Mononuclear cell (primary cell): ENCODE results near the gene ATXN7L1. TPM values are rescaled to one million over a fixed set of nuclear protein-coding genes. Genes with fewer than 3 reads are reported as not detected.

Experiments used
- H3K27me3 ChIP-seq: 2 replicates; pipeline ENCODE4 v1.6.0; 2011; ENCODE audit warnings: low read length, control low read depth; ENCODE audit not compliant: insufficient read depth
- H3K4me1 ChIP-seq: 2 replicates; pipeline ENCODE4 v1.5.1; 2011; ENCODE audit warnings: mild to moderate bottlenecking, low read length, control low read depth; ENCODE audit not compliant: insufficient read depth
- H3K4me3 ChIP-seq: 2 replicates; pipeline ENCODE4 v1.5.1; 2011; ENCODE audit warnings: mild to moderate bottlenecking, low read length, moderate library complexity
- H3K9me3 ChIP-seq: 2 replicates; pipeline ENCODE4 v1.5.1; 2011; ENCODE audit warnings: low read depth, mild to moderate bottlenecking, control low read depth, low read length
- total RNA-seq: library from RNA; depleted of rRNA; stranded (reverse); fragments of >200 nt; gene quantifications from one replicate; pipeline ENCODE4 v1.2.3, GENCODE V29; 2012

Gene ATXN7L1
- total RNA-seq, 1 donor, result 7.1 TPM

DNA sequence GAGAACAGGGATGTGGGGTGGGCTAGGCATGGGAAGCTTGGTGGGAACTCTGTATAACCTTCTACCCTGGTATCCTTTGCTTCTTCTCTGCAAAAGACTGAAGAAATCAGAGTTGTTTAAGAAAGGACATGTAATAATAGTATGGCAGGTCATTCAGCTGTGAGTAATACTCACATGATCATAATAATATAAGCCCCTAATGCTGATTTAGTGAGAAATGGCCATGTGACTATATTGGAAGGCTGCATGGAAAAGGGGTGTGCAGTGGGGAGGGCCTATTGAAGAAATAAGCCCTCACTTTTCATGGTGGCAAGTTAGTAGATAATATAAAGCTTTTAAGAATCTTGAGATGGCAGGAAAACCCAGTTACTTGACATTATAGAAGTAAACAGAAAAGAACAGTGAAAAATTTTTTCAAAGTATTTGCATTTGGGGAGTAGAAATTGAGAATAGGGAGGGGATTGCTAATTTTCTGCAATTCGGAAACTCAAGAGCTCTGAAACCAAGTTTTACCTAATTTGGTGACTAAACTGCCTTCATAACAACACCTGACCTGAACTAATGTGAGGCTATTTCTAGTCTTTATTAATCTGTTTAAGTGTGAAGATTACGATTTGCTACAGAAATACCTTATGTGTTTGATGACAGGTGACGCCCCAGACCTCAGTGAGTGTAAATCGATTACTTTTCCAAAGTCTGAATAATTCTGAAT, 44.4 kb downstream of the ATXN7L1 start:
- no peaks in the 10 kb centered on the region for H3K27me3 ChIP-seq
- no peaks in the 10 kb centered on the region for H3K9me3 ChIP-seq
- no peak overlapping the region for H3K4me3 ChIP-seq
- H3K4me1 ChIP-seq, result peaks cover 9% of the 10 kb centered on the region

DNA sequence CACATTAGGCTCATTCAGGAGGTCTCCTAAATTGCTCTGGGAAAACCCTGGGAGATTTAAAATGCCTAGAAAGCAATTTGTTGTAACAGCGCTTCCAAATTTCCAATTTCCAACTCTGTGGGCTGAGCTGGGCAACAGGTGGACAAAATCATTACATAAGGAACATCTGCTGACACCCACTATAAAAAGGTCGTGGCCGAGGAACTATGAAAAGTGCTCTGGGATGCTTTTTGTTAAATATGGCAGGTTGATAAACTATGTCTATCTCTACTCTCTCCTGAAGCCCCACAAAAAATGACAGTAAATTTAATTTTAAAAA, 45.1 kb downstream of the ATXN7L1 start:
- Histone ChIP-seq H3K4me3 (no peak overlapping the region), H3K9me3 (no peaks in the 10 kb centered on the region), H3K4me1 (peaks cover 9% of the 10 kb centered on the region), H3K27me3 (no peaks in the 10 kb centered on the region)

DNA sequence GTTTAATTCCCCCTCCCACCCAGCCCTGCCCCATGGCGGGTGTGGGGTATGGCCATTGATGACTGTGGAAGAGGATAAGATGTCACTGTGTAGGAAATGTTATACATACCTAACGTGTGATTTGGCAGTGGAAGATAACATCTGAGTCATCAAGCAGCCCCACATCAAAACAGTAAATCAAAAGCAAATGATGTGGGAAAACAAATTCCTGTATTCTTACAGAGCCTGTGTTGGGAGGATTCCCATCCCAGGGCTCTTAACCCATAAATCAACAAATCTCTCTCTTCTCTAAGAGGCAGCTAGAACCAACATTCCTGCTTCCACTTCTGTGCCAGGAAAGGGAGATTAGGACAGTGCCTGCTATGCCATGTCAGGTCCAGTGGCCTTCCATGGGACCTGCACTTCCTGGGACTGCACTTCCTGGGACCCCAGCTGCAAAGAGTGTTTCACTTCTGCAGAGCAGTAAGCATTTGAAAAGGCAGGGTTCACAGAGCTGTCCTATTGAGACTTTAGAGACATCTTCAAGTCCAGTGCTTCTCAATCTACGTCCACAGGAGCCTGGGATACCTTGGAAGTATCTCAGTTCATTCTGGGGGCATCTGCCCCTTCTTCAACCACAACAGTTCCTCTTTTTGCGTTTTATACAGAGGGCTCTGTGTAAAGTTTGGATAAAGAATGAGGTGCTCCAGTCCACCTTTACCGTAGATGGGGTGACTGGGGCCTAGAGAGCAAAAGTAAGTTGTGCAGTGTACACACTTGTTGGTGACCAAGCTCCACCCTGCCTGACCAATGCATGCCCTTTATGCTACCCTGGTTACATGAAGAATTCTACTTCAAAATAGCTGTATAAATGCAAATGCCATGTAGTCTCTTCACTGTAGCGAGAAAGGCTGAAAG, 45.7 kb downstream of the ATXN7L1 start:
- Histone ChIP-seq H3K9me3 (no peaks in the 10 kb centered on the region), H3K4me1 (peaks cover 9% of the 10 kb centered on the region), H3K27me3 (no peaks in the 10 kb centered on the region), H3K4me3 (no peak overlapping the region)

DNA sequence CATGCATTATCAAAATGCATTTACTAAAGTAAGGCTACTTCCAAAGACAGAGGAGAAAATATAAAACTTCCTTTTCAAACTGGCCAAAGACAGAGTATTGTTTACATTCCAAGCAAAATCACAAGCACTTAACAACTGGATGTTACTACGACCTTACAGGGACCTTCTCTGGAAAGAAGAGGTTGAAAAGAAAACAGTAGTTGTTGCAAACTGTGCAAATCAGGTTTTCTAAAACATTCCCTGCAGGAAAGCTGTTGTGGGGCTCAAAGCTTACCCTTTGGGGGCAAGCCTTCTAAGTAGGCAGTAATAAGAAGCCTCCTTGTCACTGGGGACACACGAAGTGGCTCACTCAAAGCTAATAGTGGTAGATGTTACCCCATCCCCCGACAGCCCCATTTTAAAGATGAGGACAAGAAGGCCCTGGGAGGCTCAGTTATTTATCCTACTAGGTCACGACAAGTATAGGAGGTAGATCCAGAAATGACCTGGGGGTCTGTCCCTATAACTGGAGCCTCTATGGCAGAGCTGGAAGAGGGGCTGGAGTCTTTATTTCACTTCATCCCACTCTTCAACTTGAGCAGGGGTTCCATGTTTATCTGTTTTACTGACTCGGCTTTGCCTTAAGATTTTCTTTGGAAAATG, 46.6 kb downstream of the ATXN7L1 start:
- H3K9me3 ChIP-seq, result no peaks in the 10 kb centered on the region
- peaks cover 9% of the 10 kb centered on the region for H3K4me1 ChIP-seq
- no peaks in the 10 kb centered on the region for H3K27me3 ChIP-seq
- no peak overlapping the region for H3K4me3 ChIP-seq

DNA sequence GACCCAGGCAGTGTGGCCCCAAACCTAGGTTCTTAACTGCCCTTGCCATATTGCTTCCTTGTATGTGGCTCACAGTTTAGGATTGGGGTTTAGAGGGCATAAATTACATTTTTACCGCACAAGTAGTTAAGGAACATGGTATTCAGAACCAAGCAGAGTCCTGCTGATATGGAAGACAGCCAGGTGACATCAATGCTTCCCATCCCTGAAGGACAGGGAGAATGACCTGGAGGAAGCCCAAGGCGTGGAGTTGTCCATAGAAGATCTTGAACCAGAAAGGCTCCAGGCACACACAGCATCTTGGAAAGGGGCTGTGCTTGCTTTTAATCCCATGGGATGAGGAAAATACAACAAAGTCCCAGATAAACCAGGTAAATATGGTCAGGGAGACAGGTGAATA, 48.3 kb downstream of the ATXN7L1 start:
- H3K27me3 ChIP-seq, result no peaks in the 10 kb centered on the region

DNA sequence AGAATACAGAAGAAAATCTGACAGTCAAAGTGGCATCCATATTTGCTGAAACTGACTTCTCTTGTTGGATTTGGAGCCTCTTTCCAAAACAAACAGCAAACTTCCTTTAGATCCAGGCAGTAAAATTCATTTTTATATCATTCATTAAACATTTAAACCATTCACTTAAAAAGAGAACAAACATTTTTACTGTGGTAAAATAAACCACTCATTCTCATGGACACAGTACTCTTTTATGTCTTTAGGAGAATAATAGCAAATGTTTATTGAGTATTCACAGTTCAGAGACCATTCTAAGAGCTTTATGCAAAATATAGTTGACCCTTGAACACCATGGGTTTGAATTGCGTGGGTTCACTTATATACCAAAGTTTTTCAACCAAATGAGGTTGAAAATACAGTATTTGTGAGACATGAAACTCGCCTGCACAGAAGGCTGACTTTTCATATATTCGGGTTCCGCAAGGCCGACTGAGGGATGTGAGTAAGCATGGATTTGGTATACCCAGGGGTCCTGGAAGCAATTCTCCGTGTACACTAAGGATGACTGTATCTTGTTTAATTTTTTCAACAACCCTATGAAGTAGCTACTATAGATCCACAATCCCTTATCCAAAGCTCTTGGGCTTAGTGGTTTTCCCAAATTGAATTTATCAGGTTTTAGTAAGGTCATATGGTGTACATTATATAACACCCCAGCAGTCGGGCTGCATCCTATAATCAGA, 49.1 kb downstream of the ATXN7L1 start:
- no peaks in the 10 kb centered on the region for H3K9me3 ChIP-seq
- no peaks in the 10 kb centered on the region for H3K4me1 ChIP-seq
- no peak overlapping the region for H3K4me3 ChIP-seq
- no peaks in the 10 kb centered on the region for H3K27me3 ChIP-seq

More for the DNA sequence above, 48.3 kb downstream of the ATXN7L1 start:
- no peak overlapping the region for H3K4me3 ChIP-seq
- H3K9me3 ChIP-seq, result no peaks in the 10 kb centered on the region
- H3K4me1 ChIP-seq, result peaks cover 8% of the 10 kb centered on the region

DNA sequence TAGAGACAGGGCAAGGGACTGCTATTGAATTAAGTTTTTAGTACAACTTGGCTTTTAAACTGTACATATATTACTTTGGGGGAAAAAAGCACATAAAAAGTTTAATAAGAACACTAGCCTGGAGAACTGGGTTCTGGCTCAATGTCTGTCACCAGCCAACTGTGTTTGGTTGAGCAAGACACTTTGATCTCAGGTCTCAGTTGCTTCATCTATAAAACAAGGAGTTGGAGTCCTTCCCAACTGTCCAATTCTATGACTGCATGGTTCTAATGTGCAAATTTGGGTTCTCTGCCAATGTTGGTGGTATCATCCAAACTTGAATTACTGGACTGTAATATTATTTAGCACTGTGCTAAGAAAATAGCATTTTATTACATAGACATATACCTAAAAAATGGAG, 50.3 kb downstream of the ATXN7L1 start:
- H3K4me3 ChIP-seq, result no peak overlapping the region
- no peaks in the 10 kb centered on the region for H3K9me3 ChIP-seq
- H3K27me3 ChIP-seq, result no peaks in the 10 kb centered on the region
- H3K4me1 ChIP-seq, result no peaks in the 10 kb centered on the region

DNA sequence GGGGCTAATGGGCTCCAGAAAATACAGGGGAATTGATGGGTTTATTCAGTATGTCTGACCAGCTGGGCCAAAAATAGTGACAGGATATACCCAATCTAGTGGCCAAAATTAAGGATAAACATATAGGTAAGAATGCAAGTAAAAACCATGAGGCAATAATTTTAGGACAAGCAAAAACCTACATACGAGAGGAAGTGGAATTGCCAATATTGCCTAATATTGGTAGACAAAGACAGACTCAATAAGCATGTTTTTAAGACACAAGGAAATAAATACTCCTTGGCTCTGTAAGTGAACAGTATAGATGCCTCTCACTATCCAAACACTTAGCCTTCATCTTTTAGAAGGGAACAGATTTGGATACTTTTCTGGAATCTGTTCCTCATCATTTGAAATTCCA, 51.0 kb downstream of the ATXN7L1 start:
- Histone ChIP-seq H3K4me1 (no peaks in the 10 kb centered on the region), H3K4me3 (no peak overlapping the region), H3K9me3 (no peaks in the 10 kb centered on the region), H3K27me3 (no peaks in the 10 kb centered on the region)

DNA sequence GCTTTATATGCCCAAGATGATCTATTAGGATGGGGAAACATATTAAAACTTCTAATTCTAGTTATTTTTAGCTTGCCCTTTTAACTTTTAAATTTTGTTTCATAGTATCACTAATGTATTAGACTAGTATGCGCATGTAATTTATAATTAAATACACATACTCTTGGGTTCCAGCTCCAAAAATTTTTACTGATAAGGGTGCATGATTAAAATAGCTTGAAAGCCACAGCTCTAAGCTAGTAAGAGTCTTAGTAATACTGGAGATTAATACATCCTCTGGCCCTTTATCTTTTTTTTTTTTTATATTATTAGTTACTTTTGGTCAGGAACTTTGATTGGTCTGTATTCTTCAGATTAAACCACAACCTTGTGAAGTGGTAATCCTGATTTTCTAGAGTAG, 53.6 kb downstream of the ATXN7L1 start:
- Histone ChIP-seq H3K4me1 (no peaks in the 10 kb centered on the region), H3K27me3 (no peaks in the 10 kb centered on the region), H3K9me3 (no peaks in the 10 kb centered on the region), H3K4me3 (no peak overlapping the region)

DNA sequence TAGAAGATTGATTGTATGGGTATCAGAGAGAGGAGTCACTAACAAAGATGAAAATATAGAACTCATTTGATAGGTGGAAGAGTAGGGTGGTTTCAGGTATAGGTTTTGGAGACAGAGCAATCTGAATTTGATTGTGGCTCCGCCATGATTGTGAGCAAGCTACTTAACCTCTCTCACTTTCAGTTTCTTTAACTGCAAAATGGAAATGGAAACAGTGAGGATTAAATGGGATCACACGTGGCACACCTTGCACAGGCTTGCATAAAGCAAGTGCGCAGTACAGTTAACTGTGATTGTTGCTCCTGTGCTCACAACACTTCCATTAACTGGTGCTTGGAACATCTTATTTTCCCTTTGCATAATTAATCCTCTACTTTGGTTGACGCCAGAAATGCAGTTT, 54.9 kb downstream of the ATXN7L1 start:
- peaks cover 4% of the 10 kb centered on the region for H3K4me1 ChIP-seq
- no peaks in the 10 kb centered on the region for H3K27me3 ChIP-seq
- no peak overlapping the region for H3K4me3 ChIP-seq

DNA sequence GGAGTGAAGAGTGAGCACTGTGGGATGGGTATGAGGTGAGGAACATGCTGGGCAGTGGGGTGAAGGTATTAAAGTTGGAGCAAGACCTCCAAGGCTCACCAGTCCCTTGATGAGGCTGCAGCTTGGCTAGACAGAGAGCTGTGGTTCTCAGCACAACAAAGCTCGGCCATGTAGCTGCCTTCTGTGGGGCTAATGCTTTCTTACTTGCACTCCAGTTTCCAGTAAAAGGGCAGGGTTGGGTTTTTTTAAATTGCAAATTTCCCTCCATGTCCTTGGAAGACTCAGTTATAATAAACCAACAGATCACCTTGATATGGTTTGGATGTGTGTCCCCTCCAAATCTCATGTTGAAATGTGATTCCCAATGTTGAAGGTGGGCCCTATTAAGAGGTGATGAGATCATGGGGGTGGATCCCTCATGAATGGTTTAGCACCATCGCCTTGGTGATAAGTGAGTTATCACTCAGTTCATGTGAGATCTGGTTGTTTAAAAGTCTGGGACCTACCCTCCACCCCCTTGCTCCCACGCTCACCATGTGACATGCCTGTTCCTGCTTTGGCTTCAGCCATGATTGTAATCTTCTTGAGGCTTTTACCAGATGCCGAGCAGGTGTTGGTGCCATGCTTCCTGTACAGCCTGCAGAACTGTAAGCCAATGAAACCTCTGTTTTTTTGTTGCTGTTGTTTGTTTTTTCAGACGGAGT, 55.9 kb downstream of the ATXN7L1 start:
- Histone ChIP-seq H3K4me1 (peaks cover 14% of the 10 kb centered on the region), H3K4me3 (no peak overlapping the region), H3K27me3 (no peaks in the 10 kb centered on the region), H3K9me3 (no peaks in the 10 kb centered on the region)

More for the DNA sequence above, 54.9 kb downstream of the ATXN7L1 start:
- H3K9me3 ChIP-seq, result no peaks in the 10 kb centered on the region

DNA sequence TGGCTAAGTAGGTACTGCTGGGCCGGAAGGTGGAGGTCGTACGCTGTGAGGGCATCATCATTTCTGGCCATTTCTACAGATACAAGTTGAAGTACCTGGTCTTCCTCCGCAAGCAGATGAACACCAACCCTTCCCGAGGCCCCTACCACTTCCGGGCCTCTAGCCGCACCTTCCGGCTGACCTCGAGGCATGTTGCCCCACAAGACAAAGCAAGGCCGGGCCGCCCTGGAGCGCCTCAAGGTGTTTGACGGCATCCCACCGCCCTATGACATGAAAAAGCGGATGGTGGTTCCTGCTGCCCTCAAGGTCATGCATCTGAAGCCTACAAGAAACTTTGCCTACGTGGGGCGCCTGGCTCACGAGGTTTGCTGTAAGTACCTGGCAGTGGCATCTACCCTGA, 56.8 kb downstream of the ATXN7L1 start:
- Histone ChIP-seq H3K4me1 (peaks cover 24% of the 10 kb centered on the region), H3K4me3 (no peak overlapping the region), H3K27me3 (no peaks in the 10 kb centered on the region), H3K9me3 (no peaks in the 10 kb centered on the region)

DNA sequence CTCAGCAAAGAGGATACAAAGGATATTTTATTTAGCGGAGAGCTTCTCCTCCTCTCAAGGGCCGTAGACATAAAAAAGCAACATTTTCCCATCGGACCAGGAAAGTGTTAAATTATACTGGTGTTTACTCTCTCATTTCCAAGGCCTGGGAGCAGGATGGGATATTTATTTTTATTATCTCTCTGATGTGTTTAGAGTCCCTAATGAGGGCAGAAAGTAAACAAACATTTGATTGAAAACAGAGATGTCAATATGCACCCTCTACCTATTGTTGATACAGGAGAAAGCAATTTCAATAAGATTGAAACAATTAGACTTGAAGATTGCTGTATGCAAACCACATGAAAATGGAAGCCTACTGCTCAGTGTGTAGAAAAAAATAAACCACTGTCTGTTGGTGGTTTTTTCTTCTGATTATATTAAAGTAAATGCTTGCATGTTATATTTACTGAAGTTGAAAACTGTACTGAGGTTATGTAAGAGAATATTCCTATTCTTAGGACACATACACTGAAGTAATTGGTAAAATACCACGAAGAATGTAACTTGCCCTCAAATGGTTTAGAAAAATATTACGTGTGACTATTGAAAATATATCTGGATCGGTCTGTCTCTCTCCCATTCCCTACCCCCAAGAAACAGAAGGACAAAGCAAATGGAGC, 59.3 kb downstream of the ATXN7L1 start:
- no peak overlapping the region for H3K4me3 ChIP-seq
- no peaks in the 10 kb centered on the region for H3K27me3 ChIP-seq
- peaks cover 32% of the 10 kb centered on the region for H3K4me1 ChIP-seq
- H3K9me3 ChIP-seq, result no peaks in the 10 kb centered on the region

DNA sequence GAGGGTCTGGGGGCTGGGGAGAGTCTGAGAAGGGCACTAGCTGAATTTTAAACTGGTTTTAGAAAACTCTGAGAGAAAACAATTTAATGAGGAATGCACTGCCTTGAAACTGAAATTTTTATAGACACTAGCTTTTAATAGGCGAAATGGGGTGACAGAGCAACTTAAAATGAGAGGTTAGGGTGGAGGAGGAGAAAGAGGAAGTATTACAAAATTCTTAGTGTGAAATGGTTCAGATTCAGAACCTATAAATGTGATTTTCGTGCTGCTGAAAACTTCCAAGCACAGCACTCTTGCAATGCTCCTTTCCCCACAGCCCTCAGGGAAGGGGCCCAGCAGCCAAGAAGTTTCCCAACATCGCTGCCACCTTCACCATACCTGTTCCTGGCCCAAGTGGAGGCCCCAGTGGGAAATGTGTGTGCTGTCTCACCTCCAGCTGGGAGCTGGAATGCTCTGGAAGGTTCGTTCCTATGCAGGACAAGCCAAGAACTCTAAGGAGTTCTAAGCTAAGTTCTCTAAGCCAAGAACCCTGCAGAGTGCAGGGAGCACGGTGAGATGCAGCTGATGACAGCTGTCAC, 60.0 kb downstream of the ATXN7L1 start:
- Histone ChIP-seq H3K27me3 (no peaks in the 10 kb centered on the region), H3K4me1 (peaks cover 32% of the 10 kb centered on the region), H3K9me3 (no peaks in the 10 kb centered on the region), H3K4me3 (no peak overlapping the region)
